ENCODE results near the gene MED25. TPM values are rescaled to one million over a fixed set of nuclear protein-coding genes. Genes with fewer than 3 reads are reported as not detected.

Gene MED25
- total RNA-seq, 1 experiment from 2014 or later = 99.6 TPM

DNA sequence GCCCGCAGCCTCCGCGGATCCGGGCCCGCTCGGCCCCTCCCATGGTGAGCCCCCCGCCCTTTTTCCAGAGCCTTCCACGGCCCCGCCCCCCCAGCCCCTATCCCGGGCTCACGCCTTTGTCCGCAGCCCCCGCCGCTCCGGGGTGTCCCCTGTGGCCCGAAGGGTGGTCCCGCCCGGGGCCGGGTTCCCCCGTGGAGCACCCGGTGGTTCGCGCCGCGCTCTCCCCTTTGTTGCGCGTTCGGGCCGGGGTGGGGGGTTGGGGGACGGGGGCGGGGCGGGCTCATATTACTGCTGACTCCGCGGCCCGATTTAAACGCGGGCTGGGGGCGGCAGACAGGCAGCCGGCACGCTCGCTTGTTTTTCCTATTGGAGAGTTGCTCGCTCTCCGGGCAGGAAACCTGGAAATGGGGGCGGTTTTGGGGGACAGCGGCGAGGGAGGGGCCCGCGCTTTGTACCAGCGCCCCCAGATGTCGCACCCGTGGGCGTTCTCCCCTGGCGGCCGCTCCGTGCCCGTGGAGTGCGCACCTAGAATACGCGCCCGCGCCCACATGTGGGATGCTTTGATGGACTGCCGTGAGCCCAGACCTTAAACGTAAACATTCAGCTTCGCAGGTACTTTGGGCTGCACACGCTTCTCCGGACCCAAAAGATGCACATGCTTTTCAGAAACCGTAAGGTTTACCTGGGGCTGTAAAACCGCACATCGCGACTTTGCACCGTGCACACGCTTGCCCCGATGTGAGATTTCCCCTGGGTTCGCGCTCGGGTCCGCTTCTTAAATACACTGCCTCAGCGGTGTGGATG is 33.6 kb downstream of the MED25 start:
- no peaks in the 10 kb centered on the region for H3K27me3 ChIP-seq (ENCODE audit: insufficient read depth, low read depth)
- no TSS peak for BruUV-seq (replicated peaks)
- DNase-seq = no peak
- H4K20me1 ChIP-seq (ENCODE audit: insufficient read depth) = peaks cover 47% of the 10 kb centered on the region
- no peaks in the 10 kb centered on the region for H3K36me3 ChIP-seq (ENCODE audit: low read depth)
- no peaks in the 10 kb centered on the region for H3K9me2 ChIP-seq (ENCODE audit: insufficient read depth)
- H3K4me3 ChIP-seq = peak overlapping the region; percentile 99
- POLR2A ChIA-PET (ENCODE audit: unreplicated experiment) = no interaction called here
- H3K4me1 ChIP-seq (replicated peaks; ENCODE audit: insufficient read depth) = peaks cover 37% of the 10 kb centered on the region
- TF ChIP-seq, protein P1, sequence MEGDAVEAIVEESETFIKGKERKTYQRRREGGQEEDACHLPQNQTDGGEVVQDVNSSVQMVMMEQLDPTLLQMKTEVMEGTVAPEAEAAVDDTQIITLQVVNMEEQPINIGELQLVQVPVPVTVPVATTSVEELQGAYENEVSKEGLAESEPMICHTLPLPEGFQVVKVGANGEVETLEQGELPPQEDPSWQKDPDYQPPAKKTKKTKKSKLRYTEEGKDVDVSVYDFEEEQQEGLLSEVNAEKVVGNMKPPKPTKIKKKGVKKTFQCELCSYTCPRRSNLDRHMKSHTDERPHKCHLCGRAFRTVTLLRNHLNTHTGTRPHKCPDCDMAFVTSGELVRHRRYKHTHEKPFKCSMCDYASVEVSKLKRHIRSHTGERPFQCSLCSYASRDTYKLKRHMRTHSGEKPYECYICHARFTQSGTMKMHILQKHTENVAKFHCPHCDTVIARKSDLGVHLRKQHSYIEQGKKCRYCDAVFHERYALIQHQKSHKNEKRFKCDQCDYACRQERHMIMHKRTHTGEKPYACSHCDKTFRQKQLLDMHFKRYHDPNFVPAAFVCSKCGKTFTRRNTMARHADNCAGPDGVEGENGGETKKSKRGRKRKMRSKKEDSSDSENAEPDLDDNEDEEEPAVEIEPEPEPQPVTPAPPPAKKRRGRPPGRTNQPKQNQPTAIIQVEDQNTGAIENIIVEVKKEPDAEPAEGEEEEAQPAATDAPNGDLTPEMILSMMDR (conservative IDR thresholded peaks at IDR 0.05) = no peak
- no peak for TF ChIP-seq EZH2 (IDR thresholded peaks at IDR 0.05; ENCODE audit: low read depth)
- peak overlapping the region; percentile 95 for H3K4me2 ChIP-seq
- intact Hi-C loops (cut with micrococcal nuclease; ENCODE audit: unreplicated experiment) = no loop called here
- peaks cover 56% of the 10 kb centered on the region for H3K79me2 ChIP-seq (ENCODE audit: low read depth)
- no peaks in the 10 kb centered on the region for H3K9me3 ChIP-seq (ENCODE audit: insufficient read depth, low read depth)
- H3F3A ChIP-seq (ENCODE audit: insufficient read depth, low read depth) = peaks cover 71% of the 10 kb centered on the region; the same call in 1 of the 2 replicates
- H3K27ac ChIP-seq = no peak overlapping the region
- H2AFZ ChIP-seq = no peak overlapping the region
- CTCF ChIA-PET = no interaction called here

DNA sequence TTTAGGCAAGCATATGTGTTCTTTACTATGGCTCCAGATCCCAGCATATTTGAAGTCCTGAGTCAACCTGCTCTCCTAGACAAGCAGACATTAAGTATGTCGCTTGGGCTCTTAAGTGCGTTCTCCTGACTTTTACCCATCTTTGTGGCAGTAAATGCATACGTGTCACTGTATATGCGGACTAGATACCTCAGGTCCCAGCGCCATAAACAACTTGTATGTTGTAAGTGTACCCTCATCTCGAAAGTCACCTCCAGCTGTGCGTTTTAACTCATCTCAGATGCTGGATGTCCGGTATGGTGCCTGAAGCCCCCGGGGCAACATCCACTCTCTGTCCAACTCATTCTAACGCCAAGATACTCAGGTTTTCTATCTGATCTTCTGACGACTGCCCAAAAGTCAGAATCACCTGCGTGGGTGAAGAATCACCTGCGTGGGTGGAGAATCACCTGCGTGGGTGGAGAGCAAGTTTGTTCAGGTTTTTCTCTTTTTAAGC is 34.6 kb downstream of the MED25 start:
- no peaks in the 10 kb centered on the region for H3K36me3 ChIP-seq (ENCODE audit: low read depth)
- peaks cover 73% of the 10 kb centered on the region; the same call in 1 of the 2 replicates for H3F3A ChIP-seq (ENCODE audit: insufficient read depth, low read depth)
- DNase-seq = no peak
- CTCF ChIA-PET = no interaction called here
- POLR2A ChIA-PET (ENCODE audit: unreplicated experiment) = interaction anchor here (0.6 kb wide), 1 partner anchor 187 kb away, joined by 3 read pairs; the partner anchor contains the start of genes BCL2L12 and IRF3
- no peaks in the 10 kb centered on the region for H3K27me3 ChIP-seq (ENCODE audit: insufficient read depth, low read depth)
- no peaks in the 10 kb centered on the region for H3K9me2 ChIP-seq (ENCODE audit: insufficient read depth)
- no peaks in the 10 kb centered on the region for H3K9me3 ChIP-seq (ENCODE audit: insufficient read depth, low read depth)
- intact Hi-C loops (cut with micrococcal nuclease; ENCODE audit: unreplicated experiment) = no loop called here
- H3K4me1 ChIP-seq (replicated peaks; ENCODE audit: insufficient read depth) = peaks cover 37% of the 10 kb centered on the region
- H3K27ac ChIP-seq = no peak overlapping the region
- no peak for TF ChIP-seq EZH2 (IDR thresholded peaks at IDR 0.05; ENCODE audit: low read depth)
- TF ChIP-seq, protein P1 (conservative IDR thresholded peaks at IDR 0.05) = no peak
- H4K20me1 ChIP-seq (ENCODE audit: insufficient read depth) = peaks cover 57% of the 10 kb centered on the region
- peak overlapping the region; percentile 99; the same call in 1 of the 2 replicates for H3K4me3 ChIP-seq
- no TSS peak for BruUV-seq (replicated peaks)
- no peak overlapping the region for H2AFZ ChIP-seq
- H3K4me2 ChIP-seq = peak overlapping the region; percentile 95
- H3K79me2 ChIP-seq (ENCODE audit: low read depth) = peaks cover 56% of the 10 kb centered on the region

DNA sequence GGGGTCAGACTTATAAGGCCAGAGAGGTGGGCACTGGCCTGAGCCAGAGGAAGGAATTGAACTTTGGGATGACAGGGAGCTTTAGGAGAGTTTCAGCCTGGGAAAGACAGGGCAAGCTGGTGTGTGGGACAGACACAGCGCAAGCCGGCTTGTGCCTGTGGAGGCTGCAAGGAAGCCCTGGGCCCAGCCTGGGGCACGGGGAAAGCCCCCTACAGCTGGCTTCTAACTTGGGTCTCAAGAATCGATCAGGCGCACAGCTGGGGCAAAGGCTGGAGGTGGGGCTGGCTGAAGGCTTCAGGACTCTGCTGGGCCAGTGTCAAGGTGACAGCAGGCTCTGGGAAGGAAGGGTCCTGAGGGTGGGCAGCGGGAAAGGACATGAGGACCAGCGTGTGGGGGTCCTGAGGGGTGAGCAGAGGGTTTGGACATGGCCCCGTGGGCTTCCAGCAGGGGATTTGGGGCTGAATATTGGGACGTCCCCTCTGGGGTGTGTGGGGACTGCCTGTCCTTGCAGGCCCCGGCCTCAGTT is 35.8 kb downstream of the MED25 start:
- H3K4me1 ChIP-seq (replicated peaks; ENCODE audit: insufficient read depth) = peaks cover 26% of the 10 kb centered on the region
- H4K20me1 ChIP-seq (ENCODE audit: insufficient read depth) = peaks cover 69% of the 10 kb centered on the region
- CTCF ChIA-PET = no interaction called here
- H3K9me3 ChIP-seq (ENCODE audit: insufficient read depth, low read depth) = no peaks in the 10 kb centered on the region
- no peak overlapping the region for H2AFZ ChIP-seq
- H3K79me2 ChIP-seq (ENCODE audit: low read depth) = peaks cover 52% of the 10 kb centered on the region
- no peak for DNase-seq
- H3K27me3 ChIP-seq (ENCODE audit: insufficient read depth, low read depth) = no peaks in the 10 kb centered on the region
- H3K36me3 ChIP-seq (ENCODE audit: low read depth) = no peaks in the 10 kb centered on the region
- intact Hi-C loops (cut with micrococcal nuclease; ENCODE audit: unreplicated experiment) = no loop called here
- TF ChIP-seq EZH2 (IDR thresholded peaks at IDR 0.05; ENCODE audit: low read depth) = no peak
- TF ChIP-seq, protein P1 (conservative IDR thresholded peaks at IDR 0.05) = no peak
- H3K4me2 ChIP-seq = no peak overlapping the region
- H3F3A ChIP-seq (ENCODE audit: insufficient read depth, low read depth) = peaks cover 74% of the 10 kb centered on the region
- no TSS peak for BruUV-seq (replicated peaks)
- H3K9me2 ChIP-seq (ENCODE audit: insufficient read depth) = no peaks in the 10 kb centered on the region
- H3K27ac ChIP-seq = no peak overlapping the region
- H3K4me3 ChIP-seq = no peak overlapping the region
- POLR2A ChIA-PET (ENCODE audit: unreplicated experiment) = no interaction called here
